ENCODE data around the gene YTHDC2.

Gene YTHDC2

GRCh38 chr5:113513384-113514288 lies at the start of gene YTHDC2:
YTHDC2 (plus strand) TSS chr5:113513694; CDS start chr5:113513896, 202 bp downstream.
- H3K36me3 Mint-ChIP-seq = peaks cover 17% of the 10 kb centered on the region
- H3K27ac Mint-ChIP-seq = peak within 1 kb of the TSS; percentile 89
- peaks cover 24% of the 10 kb centered on the region for H3K4me1 Mint-ChIP-seq
- peaks cover 14% of the 10 kb centered on the region for H3K27me3 Mint-ChIP-seq
- H3K4me3 Mint-ChIP-seq = peak within 1 kb of the TSS; percentile 84
- peak; percentile 99 for ATAC-seq
- H3K9me3 Mint-ChIP-seq = no peaks in the 10 kb centered on the region

GRCh38 chr5:113474100-113474728 lies 39.3 kb upstream of the YTHDC2 start:
- H3K9me3 Mint-ChIP-seq = no peaks in the 10 kb centered on the region
- no peaks in the 10 kb centered on the region for H3K36me3 Mint-ChIP-seq
- H3K27ac Mint-ChIP-seq = no peak overlapping the region
- peaks cover 45% of the 10 kb centered on the region for H3K27me3 Mint-ChIP-seq
- ATAC-seq = no peak
- H3K4me3 Mint-ChIP-seq = no peak overlapping the region
- no peaks in the 10 kb centered on the region for H3K4me1 Mint-ChIP-seq

- Mint-ChIP-seq H3K4me1 (no peaks in the 10 kb centered on the region), H3K27ac (no peak overlapping the region), H3K4me3 (no peak overlapping the region), H3K36me3 (no peaks in the 10 kb centered on the region), H3K9me3 (no peaks in the 10 kb centered on the region), H3K27me3 (peaks cover 39% of the 10 kb centered on the region)
- no peak for ATAC-seq
Measured at GRCh38 chr5:113478691-113479090, 34.8 kb upstream of the YTHDC2 start.

- ATAC-seq = no peak
- H3K4me1 Mint-ChIP-seq = no peaks in the 10 kb centered on the region
- H3K4me3 Mint-ChIP-seq = no peak overlapping the region
- H3K9me3 Mint-ChIP-seq = no peaks in the 10 kb centered on the region
- H3K36me3 Mint-ChIP-seq = no peaks in the 10 kb centered on the region
- peaks cover 42% of the 10 kb centered on the region for H3K27me3 Mint-ChIP-seq
- no peak overlapping the region for H3K27ac Mint-ChIP-seq
Measured at GRCh38 chr5:113480243-113480642, 33.3 kb upstream of the YTHDC2 start.

- H3K36me3 Mint-ChIP-seq = peaks cover 14% of the 10 kb centered on the region
- no peak overlapping the region for H3K27ac Mint-ChIP-seq
- H3K4me1 Mint-ChIP-seq = peaks cover 14% of the 10 kb centered on the region
- no peak for ATAC-seq
- peaks cover 84% of the 10 kb centered on the region for H3K27me3 Mint-ChIP-seq
- peaks cover 18% of the 10 kb centered on the region for H3K9me3 Mint-ChIP-seq
- peak overlapping the region; percentile 73 for H3K4me3 Mint-ChIP-seq
Measured at GRCh38 chr5:113487416-113487780, 26.1 kb upstream of the YTHDC2 start.

GRCh38 chr5:113487781-113488644 lies 25.5 kb upstream of the YTHDC2 start, which contains the start of gene MCC:
MCC (minus strand) TSS chr5:113488453.
- peak within 1 kb of the TSS; percentile 73 for H3K4me3 Mint-ChIP-seq
- no peak within 1 kb of the TSS for H3K27ac Mint-ChIP-seq
- ATAC-seq = no peak
- H3K9me3 Mint-ChIP-seq = peaks cover 18% of the 10 kb centered on the region
- peaks cover 14% of the 10 kb centered on the region for H3K36me3 Mint-ChIP-seq
- peaks cover 14% of the 10 kb centered on the region for H3K4me1 Mint-ChIP-seq
- peaks cover 87% of the 10 kb centered on the region for H3K27me3 Mint-ChIP-seq

- Mint-ChIP-seq H3K4me3 (peak overlapping the region; percentile 73), H3K9me3 (peaks cover 18% of the 10 kb centered on the region), H3K27ac (no peak overlapping the region), H3K36me3 (peaks cover 14% of the 10 kb centered on the region), H3K27me3 (peaks cover 82% of the 10 kb centered on the region), H3K4me1 (peaks cover 14% of the 10 kb centered on the region)
- no peak for ATAC-seq
Measured at GRCh38 chr5:113488645-113489184, 24.8 kb upstream of the YTHDC2 start.

- H3K27ac Mint-ChIP-seq = no peak overlapping the region
- H3K9me3 Mint-ChIP-seq = peaks cover 18% of the 10 kb centered on the region
- no peak overlapping the region for H3K4me3 Mint-ChIP-seq
- H3K4me1 Mint-ChIP-seq = peaks cover 14% of the 10 kb centered on the region
- peaks cover 76% of the 10 kb centered on the region for H3K27me3 Mint-ChIP-seq
- ATAC-seq = peak; percentile 54
- peaks cover 14% of the 10 kb centered on the region for H3K36me3 Mint-ChIP-seq
Measured at GRCh38 chr5:113489299-113489698, 24.2 kb upstream of the YTHDC2 start.

- Mint-ChIP-seq H3K9me3 (peaks cover 18% of the 10 kb centered on the region), H3K27ac (no peak overlapping the region), H3K4me1 (peaks cover 14% of the 10 kb centered on the region), H3K27me3 (peaks cover 70% of the 10 kb centered on the region), H3K4me3 (no peak overlapping the region), H3K36me3 (peaks cover 14% of the 10 kb centered on the region)
- no peak for ATAC-seq
Measured at GRCh38 chr5:113490317-113490716, 23.2 kb upstream of the YTHDC2 start.

- Mint-ChIP-seq H3K36me3 (peaks cover 14% of the 10 kb centered on the region), H3K4me3 (no peak overlapping the region), H3K9me3 (peaks cover 18% of the 10 kb centered on the region), H3K4me1 (peaks cover 14% of the 10 kb centered on the region), H3K27me3 (peaks cover 63% of the 10 kb centered on the region), H3K27ac (no peak overlapping the region)
- no peak for ATAC-seq
Measured at GRCh38 chr5:113491022-113491421, 22.5 kb upstream of the YTHDC2 start.

GRCh38 chr5:113493446-113493845 lies 20.0 kb upstream of the YTHDC2 start:
- Mint-ChIP-seq H3K27ac (no peak overlapping the region), H3K4me1 (peaks cover 4% of the 10 kb centered on the region), H3K27me3 (peaks cover 47% of the 10 kb centered on the region), H3K4me3 (no peak overlapping the region), H3K9me3 (peaks cover 18% of the 10 kb centered on the region), H3K36me3 (peaks cover 14% of the 10 kb centered on the region)
- no peak for ATAC-seq

- Mint-ChIP-seq H3K4me3 (no peak overlapping the region), H3K9me3 (peaks cover 12% of the 10 kb centered on the region), H3K36me3 (peaks cover 6% of the 10 kb centered on the region), H3K27ac (no peak overlapping the region), H3K4me1 (no peaks in the 10 kb centered on the region), H3K27me3 (peaks cover 47% of the 10 kb centered on the region)
- ATAC-seq = no peak
Measured at GRCh38 chr5:113495422-113495841, 18.1 kb upstream of the YTHDC2 start.

GRCh38 chr5:113502073-113502472 lies 11.4 kb upstream of the YTHDC2 start:
- no peak overlapping the region for H3K27ac Mint-ChIP-seq
- H3K4me1 Mint-ChIP-seq = no peaks in the 10 kb centered on the region
- H3K36me3 Mint-ChIP-seq = no peaks in the 10 kb centered on the region
- no peak for ATAC-seq
- H3K4me3 Mint-ChIP-seq = no peak overlapping the region
- peaks cover 85% of the 10 kb centered on the region for H3K27me3 Mint-ChIP-seq
- H3K9me3 Mint-ChIP-seq = peaks cover 11% of the 10 kb centered on the region

GRCh38 chr5:113503146-113503545 lies 10.3 kb upstream of the YTHDC2 start:
- H3K27ac Mint-ChIP-seq = no peak overlapping the region
- H3K9me3 Mint-ChIP-seq = peaks cover 11% of the 10 kb centered on the region
- no peaks in the 10 kb centered on the region for H3K36me3 Mint-ChIP-seq
- H3K4me1 Mint-ChIP-seq = no peaks in the 10 kb centered on the region
- no peak for ATAC-seq
- H3K27me3 Mint-ChIP-seq = peaks cover 84% of the 10 kb centered on the region
- H3K4me3 Mint-ChIP-seq = no peak overlapping the region

GRCh38 chr5:113505181-113505580 lies 8.3 kb upstream of the YTHDC2 start:
- H3K9me3 Mint-ChIP-seq = peaks cover 10% of the 10 kb centered on the region
- H3K27ac Mint-ChIP-seq = no peak overlapping the region
- ATAC-seq = no peak
- H3K4me1 Mint-ChIP-seq = no peaks in the 10 kb centered on the region
- H3K36me3 Mint-ChIP-seq = no peaks in the 10 kb centered on the region
- peaks cover 78% of the 10 kb centered on the region for H3K27me3 Mint-ChIP-seq
- no peak overlapping the region for H3K4me3 Mint-ChIP-seq

All from stimulated activated memory B cell treated with anti-CD40 and anti-IgM and Interleukin-4, amounts not matched to agents 10 μg/mL and 1 μg/mL and 100 μg/mL, for 72 hours (primary cell).